GM19467 (cell line): Measurements from ENCODE around the gene ZNF92.
"Not testable (repeated sequence)": the region's sequence is repeated elsewhere in the genome, so short reads cannot be mapped to it uniquely, and the experiment has no call there.

Experiments
- ATAC-seq: cut with Tn5 transposase; IDR thresholded peaks from one replicate; pipeline ENCODE4 v1.9.1; 2021; ENCODE audit warnings: mild to moderate bottlenecking, moderate library complexity; ENCODE audit not compliant: unreplicated experiment

The ZNF92 gene

GRCh38 chr7:65423286-65423685 is 49.6 kb downstream of the ZNF92 start:
- ATAC-seq = not testable (repeated sequence)

- no peak for ATAC-seq
Observed at GRCh38 chr7:65429642-65430343, 56.1 kb downstream of the ZNF92 start.

- ATAC-seq = no peak
Observed at GRCh38 chr7:65430344-65431186, 56.9 kb downstream of the ZNF92 start.

GRCh38 chr7:65434307-65434706 is 60.7 kb downstream of the ZNF92 start:
- no peak for ATAC-seq

- no peak for ATAC-seq
Observed at GRCh38 chr7:65436163-65436562, 62.5 kb downstream of the ZNF92 start.

- ATAC-seq = no peak
Observed at GRCh38 chr7:65438598-65438997, 64.9 kb downstream of the ZNF92 start.

- ATAC-seq = no peak
Observed at GRCh38 chr7:65441010-65441409, 67.4 kb downstream of the ZNF92 start.

- ATAC-seq = no peak
Observed at GRCh38 chr7:65444205-65444842, 70.7 kb downstream of the ZNF92 start.

- no peak for ATAC-seq
Observed at GRCh38 chr7:65444899-65445823, 71.5 kb downstream of the ZNF92 start.

GRCh38 chr7:65447041-65447440 is 73.4 kb downstream of the ZNF92 start:
- not testable (repeated sequence) for ATAC-seq

- no peak for ATAC-seq
Observed at GRCh38 chr7:65448816-65449504, 75.3 kb downstream of the ZNF92 start.

- no peak for ATAC-seq
Observed at GRCh38 chr7:65449505-65449852, 75.8 kb downstream of the ZNF92 start.
